ENCODE data around the gene WHRN. TPM values are rescaled to one million over a fixed set of nuclear protein-coding genes. Genes with fewer than 3 reads are reported as not detected.

WHRN gene
- total RNA-seq, 1 experiment from 2014 or later = 9.4 TPM

- H3K27ac Mint-ChIP-seq (ENCODE audit: low read depth, unreplicated experiment) = peak overlapping the region; percentile 93
- CTCF ChIA-PET = interaction anchor here (0.6 to 3.0 kb wide), 4 partner anchors 22 to 136 kb away, joined by 3 to 18 read pairs (median 3); no protein-coding TSS in a partner anchor
- no peak for DNase-seq (ENCODE audit: unreplicated experiment)
- H3K4me1 Mint-ChIP-seq (ENCODE audit: insufficient read depth, unreplicated experiment) = peaks cover 24% of the 10 kb centered on the region
- intact Hi-C loops (cut with micrococcal nuclease) = no loop called here
- H3K27me3 Mint-ChIP-seq (ENCODE audit: insufficient read depth, unreplicated experiment) = no peaks in the 10 kb centered on the region
- no peak for TF ChIP-seq CTCF (IDR thresholded peaks at IDR 0.05; ENCODE audit: unreplicated experiment)
- no TSS peak for BruUV-seq (replicated peaks)
- peaks cover 10% of the 10 kb centered on the region for H3K36me3 Mint-ChIP-seq (ENCODE audit: insufficient read depth, unreplicated experiment)
- H3K9me3 Mint-ChIP-seq (ENCODE audit: unreplicated experiment) = no peaks in the 10 kb centered on the region
- no peak overlapping the region for H3K4me3 Mint-ChIP-seq (ENCODE audit: unreplicated experiment)
- POLR2A ChIA-PET = interaction anchor here (1.3 to 1.8 kb wide), 2 partner anchors 15 to 25 kb away, joined by 4 to 6 read pairs; no protein-coding TSS in a partner anchor
Measured at GRCh38 chr9:114383521-114384231, 121.6 kb downstream of the WHRN start.

GRCh38 chr9:114382699-114383520 is 122.4 kb downstream of the WHRN start:
- TF ChIP-seq CTCF (IDR thresholded peaks at IDR 0.05; ENCODE audit: unreplicated experiment) = no peak
- H3K27me3 Mint-ChIP-seq (ENCODE audit: insufficient read depth, unreplicated experiment) = no peaks in the 10 kb centered on the region
- H3K4me1 Mint-ChIP-seq (ENCODE audit: insufficient read depth, unreplicated experiment) = peaks cover 24% of the 10 kb centered on the region
- H3K27ac Mint-ChIP-seq (ENCODE audit: low read depth, unreplicated experiment) = no peak overlapping the region
- no peaks in the 10 kb centered on the region for H3K9me3 Mint-ChIP-seq (ENCODE audit: unreplicated experiment)
- BruUV-seq (replicated peaks) = no TSS peak
- H3K4me3 Mint-ChIP-seq (ENCODE audit: unreplicated experiment) = no peak overlapping the region
- CTCF ChIA-PET = interaction anchor here (0.6 kb wide), 2 partner anchors 98 to 137 kb away, joined by 3 read pairs; no protein-coding TSS in a partner anchor
- DNase-seq (ENCODE audit: unreplicated experiment) = no peak
- intact Hi-C loops (cut with micrococcal nuclease) = no loop called here
- H3K36me3 Mint-ChIP-seq (ENCODE audit: insufficient read depth, unreplicated experiment) = peaks cover 10% of the 10 kb centered on the region
- POLR2A ChIA-PET = no interaction called here

- ChIA-PET POLR2A (no interaction called here), CTCF (interaction anchor here (0.6 to 1.1 kb wide), 2 partner anchors 27 to 108 kb away, joined by 3 read pairs; no protein-coding TSS in a partner anchor)
- Mint-ChIP-seq H3K4me3 (ENCODE audit: unreplicated experiment) (no peak overlapping the region), H3K27ac (ENCODE audit: low read depth, unreplicated experiment) (no peak overlapping the region), H3K27me3 (ENCODE audit: insufficient read depth, unreplicated experiment) (no peaks in the 10 kb centered on the region), H3K9me3 (ENCODE audit: unreplicated experiment) (no peaks in the 10 kb centered on the region), H3K4me1 (ENCODE audit: insufficient read depth, unreplicated experiment) (peaks cover 5% of the 10 kb centered on the region), H3K36me3 (ENCODE audit: insufficient read depth, unreplicated experiment) (peaks cover 13% of the 10 kb centered on the region)
- intact Hi-C loops (cut with micrococcal nuclease) = no loop called here
- no TSS peak for BruUV-seq (replicated peaks)
- TF ChIP-seq CTCF (IDR thresholded peaks at IDR 0.05; ENCODE audit: unreplicated experiment) = no peak
- no peak for DNase-seq (ENCODE audit: unreplicated experiment)
Measured at GRCh38 chr9:114378883-114379282, 126.4 kb downstream of the WHRN start.

GRCh38 chr9:114378016-114378415 is 127.3 kb downstream of the WHRN start:
- no peak overlapping the region for H3K27ac Mint-ChIP-seq (ENCODE audit: low read depth, unreplicated experiment)
- ChIA-PET POLR2A (no interaction called here), CTCF (interaction anchor here (0.6 to 1.6 kb wide), 2 partner anchors 11 to 1887 kb away, joined by 3 to 4 read pairs; no protein-coding TSS in a partner anchor)
- intact Hi-C loops (cut with micrococcal nuclease) = no loop called here
- no TSS peak for BruUV-seq (replicated peaks)
- no peaks in the 10 kb centered on the region for H3K4me1 Mint-ChIP-seq (ENCODE audit: insufficient read depth, unreplicated experiment)
- H3K4me3 Mint-ChIP-seq (ENCODE audit: unreplicated experiment) = no peak overlapping the region
- TF ChIP-seq CTCF (IDR thresholded peaks at IDR 0.05; ENCODE audit: unreplicated experiment) = no peak
- peaks cover 9% of the 10 kb centered on the region for H3K36me3 Mint-ChIP-seq (ENCODE audit: insufficient read depth, unreplicated experiment)
- DNase-seq (ENCODE audit: unreplicated experiment) = no peak
- no peaks in the 10 kb centered on the region for H3K9me3 Mint-ChIP-seq (ENCODE audit: unreplicated experiment)
- H3K27me3 Mint-ChIP-seq (ENCODE audit: insufficient read depth, unreplicated experiment) = no peaks in the 10 kb centered on the region

All from MCF 10A (cell line).